CMK (cell line): ENCODE measurements around the gene FZD4.
A peak's percentile ranks its signal among the peaks of the same experiment; 100 is the strongest.
"Not testable (repeated sequence)": the region's sequence is repeated elsewhere in the genome, so short reads cannot be mapped to it uniquely, and the experiment has no call there.

Source experiments
- DNase-seq: peaks from one replicate; pipeline ENCODE4 v3.0.0-alpha.2; 2010; ENCODE audit warnings: low read depth

Gene FZD4

DNA sequence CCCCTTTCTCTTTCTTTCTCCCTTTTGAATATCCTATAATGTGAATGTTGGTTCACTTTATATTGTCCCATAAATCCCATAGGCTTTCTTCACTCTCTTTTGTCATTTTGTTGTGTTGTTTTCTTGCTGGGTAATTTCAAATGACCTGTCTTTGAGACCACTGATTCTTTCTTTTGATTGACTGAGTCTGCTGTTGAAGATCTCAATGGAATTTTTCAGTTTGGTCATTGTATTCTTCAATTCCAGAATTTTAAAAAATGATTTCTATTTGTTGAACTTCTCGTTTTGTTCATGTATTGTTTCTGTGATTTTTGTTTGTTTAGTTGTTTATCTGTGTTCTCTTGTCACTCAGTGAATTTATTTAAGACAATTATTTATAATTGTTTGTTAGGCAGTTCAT, 17.5 kb upstream of the FZD4 start:
- no peak for DNase-seq

DNA sequence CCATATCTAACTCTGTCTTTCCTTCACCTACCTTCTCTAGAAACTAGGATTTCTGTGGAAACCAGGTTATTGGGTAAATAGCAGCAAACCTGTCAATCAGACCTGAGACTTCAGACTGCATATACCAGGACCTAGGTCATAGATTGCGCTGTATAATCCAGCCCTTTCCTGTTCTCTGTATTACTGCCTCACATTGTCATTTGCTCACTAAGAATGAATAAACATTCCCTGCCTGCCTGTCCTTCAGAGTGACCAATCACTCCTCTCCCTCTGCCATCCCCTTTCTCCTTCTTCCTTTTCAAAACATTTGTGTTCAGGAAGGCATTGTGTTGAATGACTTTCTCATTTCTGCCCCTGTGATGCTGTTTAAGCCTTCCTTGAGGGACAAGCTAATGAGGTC, 14.1 kb upstream of the FZD4 start:
- no peak for DNase-seq

DNA sequence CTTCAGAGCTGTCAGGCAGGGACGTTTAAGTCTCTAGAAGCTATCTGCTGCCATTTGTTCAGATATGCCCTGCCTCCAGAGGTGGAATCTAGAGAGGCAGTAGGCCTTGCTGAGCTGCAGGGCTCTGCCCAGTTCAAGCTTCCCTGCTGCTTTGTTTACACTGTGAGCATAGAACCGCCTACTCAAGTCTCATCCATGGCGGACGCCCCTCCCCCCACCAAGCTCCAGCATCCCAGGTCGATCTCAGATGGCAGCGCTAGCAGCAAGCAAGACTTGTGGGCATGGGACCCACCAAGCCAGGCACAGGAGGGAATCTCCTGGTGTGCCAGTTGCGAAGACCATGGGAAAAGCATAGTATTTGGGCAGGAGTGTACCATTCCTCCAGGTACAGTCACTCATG, 12.4 kb upstream of the FZD4 start:
- not testable (repeated sequence) for DNase-seq

DNA sequence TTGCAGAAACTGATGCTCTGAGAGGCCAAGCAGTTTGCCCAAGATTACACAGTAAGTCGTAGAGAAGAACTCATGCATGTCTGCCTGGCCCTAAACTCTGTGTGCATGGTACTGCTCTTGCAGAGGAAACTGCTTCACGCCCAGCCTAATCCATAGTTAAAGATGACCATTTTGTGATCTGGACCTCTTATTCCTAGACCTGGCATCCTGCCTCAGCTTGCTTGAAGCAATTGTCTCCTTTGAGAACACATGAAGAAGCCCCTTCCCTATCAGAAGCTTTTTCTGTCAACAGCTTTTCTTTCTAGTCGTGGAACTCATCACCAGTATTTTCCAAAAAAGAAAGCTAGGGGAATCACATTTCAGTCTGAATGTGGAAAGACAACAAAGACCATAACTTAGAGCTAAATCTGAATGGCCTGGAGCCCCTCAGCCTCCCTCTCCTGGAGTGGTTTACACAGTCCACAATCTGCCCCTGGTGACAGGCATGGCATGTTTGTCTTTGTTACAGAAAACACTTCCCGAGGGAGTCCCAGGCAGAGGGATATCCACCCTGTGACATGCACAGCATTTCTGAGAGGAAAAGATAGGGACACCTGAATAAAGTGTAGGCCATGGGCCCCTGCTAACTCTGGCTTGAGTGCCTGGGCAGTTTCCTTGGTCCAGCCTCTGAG, 2.9 kb upstream of the FZD4 start:
- DNase-seq: no peak

DNA sequence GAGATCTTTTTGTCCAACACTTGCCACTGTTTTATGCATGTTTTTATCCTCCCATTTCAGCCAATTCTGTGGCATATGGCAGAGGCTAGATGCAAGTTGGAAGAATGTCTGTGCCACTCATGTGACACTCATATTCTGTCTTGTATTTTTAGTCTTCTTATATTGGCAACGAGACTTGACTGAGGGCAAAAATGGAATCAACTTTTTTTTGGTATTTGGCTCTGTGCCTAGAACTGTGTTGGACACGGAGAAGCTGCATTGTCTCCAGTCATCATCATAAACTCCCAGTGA, 1.7 kb upstream of the FZD4 start:
- no peak for DNase-seq

DNA sequence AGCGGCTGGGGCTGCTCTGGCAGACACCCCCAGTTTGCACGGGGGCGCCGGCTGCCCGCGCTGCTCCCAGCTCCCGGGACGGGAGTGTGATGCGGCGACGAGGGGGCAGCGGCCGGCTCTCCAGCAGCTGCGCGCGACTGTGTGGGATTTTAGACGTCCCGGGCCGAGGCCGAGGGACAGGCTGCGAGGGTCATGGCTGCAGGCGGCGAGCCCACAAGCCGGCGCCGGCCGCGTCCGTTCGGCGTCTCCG, 159 bp downstream of the FZD4 start:
- no peak for DNase-seq

DNA sequence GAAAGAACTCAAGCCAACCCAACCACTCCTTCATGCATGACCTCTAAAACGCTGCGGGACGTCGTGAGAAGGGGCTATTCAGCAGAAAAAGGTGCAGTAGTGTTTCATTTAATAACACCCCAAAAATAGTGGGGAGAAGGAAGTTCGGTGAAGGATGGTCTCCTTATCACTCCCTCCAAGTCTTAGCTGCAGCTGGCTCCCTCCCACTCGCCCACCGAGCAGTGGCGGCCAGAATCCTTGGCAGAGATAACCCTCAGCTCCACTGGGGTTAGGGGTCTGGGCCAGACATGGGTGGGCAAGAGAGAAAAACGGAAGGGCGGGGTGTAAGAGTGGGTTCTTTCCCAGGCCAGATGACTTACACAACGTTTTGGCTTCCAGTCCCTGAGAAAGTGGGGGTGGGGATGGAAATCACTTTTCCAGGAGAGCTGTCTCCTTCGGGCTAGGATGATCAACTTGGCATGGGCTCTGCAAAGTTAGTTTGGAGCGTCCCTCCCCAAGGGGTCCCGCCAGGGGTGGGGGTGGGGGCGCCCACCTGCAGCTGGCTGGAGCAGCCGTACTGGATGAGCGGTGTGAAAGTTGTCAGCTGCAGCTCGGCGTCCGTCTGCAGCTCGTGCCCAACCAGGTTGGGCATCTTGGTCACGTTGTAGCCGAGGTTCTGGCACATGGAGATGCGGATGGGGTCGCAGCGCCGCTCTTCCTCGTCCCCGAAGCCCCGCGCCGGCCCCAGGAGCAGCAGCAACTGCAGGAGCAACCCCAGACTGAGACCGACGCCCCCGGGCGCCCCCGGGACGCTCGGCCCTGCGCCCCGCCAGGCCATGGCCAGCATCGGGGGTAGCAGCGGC, 705 bp downstream of the FZD4 start:
- no peak for DNase-seq

DNA sequence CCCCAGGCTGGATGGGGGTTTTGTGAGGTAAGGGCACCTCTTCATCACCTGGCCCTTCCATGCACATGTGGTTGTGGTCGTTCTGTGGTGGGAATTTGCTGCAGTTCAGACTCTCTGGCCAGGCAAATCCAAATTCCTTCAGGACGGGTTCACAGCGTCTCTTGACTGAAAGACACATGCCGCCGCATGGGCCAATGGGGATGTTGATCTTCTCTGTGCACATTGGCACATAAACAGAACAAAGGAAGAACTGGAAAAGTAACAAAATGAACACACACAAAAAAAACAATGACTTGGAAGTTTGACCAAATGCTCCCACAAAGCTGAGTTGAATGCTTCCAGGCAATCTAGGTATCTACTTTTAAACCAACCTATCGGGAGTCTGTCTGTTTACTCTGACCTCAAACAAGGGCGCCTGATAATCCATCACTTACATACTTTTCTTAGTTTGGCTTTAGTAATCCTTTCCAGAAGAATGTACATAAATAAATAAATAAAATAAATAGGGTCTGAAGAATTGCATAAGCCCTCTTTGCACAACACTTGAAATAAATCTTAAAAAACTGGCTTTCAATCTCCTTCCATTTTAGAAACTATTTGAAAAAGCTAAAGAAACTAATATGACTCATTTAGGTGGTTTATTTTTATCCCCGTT, 2.8 kb downstream of the FZD4 start:
- no peak for DNase-seq

DNA sequence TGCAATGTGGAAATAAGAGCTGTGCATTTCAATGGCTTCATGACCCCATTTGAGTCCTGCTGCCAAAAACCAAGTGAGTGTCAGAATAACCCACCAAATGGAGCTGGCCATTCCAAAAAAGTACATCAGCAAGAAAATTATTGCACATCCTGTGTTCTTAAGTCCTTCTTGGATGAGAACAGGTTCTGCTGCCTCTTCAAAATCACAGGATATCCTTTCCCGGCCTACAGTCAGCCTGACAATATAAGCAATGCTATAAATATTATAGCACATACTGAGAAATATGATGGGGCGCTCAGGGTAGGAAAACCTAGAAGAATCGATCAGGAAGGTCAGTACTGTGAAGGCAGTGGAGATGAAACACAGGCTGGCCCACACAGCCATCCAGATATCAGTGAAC, 3.5 kb downstream of the FZD4 start:
- DNase-seq: no peak

DNA sequence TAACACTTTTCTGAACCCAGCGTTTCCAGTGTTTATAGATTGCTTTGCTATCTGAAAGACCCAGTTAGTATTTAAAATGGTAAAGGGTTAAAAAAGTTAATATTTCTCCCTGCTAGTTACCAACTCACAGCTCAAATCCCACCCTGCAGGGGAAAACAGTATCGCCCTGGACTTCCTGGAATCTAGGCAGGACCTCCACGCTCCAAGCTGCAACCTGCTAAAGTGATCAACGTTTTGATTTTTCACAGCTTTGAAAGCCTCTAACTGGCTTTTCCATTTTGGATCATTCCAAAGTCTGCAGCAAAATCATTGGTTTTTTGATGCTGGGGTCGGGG, 4.6 kb downstream of the FZD4 start:
- DNase-seq: no peak

DNA sequence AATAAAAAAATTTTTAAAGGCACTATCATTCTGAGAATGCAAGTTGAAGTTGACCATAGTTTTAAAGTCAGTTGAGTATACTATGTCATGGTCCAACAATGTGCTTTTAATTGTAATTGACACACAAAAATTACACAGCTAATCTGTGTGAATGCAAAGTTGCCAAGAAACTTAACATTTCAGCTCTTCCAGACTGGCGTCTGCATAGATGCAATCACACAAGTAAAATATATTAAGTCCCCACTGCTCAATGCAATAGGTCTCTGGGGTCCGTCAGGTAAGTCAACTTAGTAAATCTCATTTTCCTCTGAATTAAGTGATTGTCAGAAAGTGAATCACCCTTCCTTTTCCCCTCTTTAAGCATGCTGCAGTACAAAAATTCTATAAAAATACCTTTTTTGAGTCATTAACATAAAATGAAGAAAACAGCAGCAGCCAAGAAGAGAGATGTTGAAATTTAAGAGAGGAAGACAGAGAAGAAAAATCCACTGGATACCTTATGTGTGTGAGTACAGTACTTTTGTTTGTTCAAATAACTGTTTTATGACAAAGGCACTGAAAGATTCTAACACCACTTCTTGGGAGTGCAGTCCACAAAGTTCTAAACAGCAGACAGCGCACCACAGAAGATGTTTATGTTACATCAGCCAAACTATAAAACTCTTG, 5.1 kb downstream of the FZD4 start:
- DNase-seq: no peak

DNA sequence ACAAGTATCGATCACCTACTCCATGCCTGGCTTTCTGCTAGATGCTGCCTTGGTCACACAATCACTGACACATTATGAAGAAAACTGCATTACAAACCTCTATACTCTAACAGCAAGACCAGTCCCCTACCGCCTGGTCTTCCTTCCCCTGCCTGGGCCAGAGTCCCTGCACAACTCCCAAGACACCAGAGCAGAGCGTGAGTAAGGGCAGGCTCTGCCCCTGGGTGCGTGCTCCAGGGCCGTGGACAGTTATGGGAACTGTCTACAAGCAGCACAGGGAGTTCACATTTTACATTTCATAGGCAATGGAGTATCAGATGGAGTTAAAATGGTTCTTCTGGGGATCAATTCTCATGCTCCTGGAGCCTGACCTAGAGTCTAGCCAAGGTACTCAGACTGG, 6.5 kb downstream of the FZD4 start:
- DNase-seq: no peak

DNA sequence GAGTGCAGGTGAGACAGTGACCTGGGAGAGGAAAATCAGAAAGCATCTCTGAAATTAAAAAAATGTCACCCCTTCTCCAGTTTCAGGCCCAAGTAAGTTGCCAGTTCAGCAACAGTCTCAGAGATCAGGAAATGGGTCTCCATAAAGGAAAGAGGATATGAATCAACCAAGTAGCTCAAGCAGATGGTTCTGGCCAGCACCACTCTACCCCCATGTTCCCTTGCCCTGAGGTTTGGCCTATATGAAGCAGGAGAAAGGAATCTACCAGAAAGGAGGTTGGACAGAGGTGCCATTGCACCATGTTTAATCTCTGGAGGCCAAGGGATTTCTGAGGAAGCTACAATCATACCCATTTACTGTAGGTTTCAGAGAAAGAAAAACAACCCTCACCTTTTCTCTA, 7.7 kb downstream of the FZD4 start:
- no peak for DNase-seq

DNA sequence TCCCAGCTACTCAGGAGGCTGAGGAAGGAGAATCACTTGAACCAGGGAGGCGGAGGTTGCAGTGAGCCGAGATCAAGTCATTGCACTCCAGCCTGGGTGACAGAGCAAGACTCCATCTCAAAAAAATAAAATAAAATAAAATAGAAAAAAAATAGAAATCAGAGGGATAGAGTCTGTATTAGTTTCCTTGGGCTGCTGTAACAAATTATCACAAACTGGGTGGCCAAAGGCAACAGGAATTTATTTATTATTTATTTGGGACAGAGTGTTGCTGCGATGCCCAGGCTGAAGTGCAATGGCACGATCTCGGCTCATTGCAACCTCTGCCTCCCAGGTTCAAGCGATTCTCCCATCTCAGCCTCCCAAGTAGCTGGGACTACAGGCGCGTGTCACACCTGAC, 11.7 kb downstream of the FZD4 start:
- not testable (repeated sequence) for DNase-seq

DNA sequence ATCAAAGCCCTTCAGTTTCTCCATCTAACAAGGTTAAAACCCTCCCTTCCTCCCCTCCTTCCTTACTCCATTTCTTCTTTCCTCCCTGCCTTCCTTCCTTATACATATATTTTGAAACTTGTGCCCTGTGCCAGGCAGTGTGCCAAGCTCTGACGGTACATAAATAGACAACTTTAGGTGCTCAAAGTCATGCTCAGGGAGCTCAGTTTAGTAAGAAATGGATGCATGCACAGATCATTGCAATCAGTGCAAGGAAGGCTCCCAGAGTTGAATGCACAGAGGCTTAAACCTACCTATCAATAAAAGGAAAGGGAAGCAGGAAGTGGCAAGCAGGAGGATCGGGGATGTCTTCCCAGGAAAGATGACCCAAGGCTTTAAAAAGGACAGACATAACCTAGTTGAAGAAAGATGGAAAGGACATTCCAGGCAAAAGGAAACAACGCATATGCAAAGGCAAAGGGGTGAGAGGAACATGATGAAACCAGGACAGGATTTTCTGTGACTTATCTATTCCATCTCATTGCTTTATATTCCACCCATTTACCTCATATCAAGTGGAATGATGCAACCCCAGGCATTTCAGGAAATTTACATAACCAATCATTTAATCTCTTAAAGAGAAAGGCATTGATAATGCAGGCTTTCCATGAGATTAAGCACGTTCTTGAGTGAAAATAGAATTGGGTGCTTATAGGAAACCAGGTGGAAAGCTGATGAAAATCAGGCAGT, 13.2 kb downstream of the FZD4 start:
- DNase-seq: no peak

DNA sequence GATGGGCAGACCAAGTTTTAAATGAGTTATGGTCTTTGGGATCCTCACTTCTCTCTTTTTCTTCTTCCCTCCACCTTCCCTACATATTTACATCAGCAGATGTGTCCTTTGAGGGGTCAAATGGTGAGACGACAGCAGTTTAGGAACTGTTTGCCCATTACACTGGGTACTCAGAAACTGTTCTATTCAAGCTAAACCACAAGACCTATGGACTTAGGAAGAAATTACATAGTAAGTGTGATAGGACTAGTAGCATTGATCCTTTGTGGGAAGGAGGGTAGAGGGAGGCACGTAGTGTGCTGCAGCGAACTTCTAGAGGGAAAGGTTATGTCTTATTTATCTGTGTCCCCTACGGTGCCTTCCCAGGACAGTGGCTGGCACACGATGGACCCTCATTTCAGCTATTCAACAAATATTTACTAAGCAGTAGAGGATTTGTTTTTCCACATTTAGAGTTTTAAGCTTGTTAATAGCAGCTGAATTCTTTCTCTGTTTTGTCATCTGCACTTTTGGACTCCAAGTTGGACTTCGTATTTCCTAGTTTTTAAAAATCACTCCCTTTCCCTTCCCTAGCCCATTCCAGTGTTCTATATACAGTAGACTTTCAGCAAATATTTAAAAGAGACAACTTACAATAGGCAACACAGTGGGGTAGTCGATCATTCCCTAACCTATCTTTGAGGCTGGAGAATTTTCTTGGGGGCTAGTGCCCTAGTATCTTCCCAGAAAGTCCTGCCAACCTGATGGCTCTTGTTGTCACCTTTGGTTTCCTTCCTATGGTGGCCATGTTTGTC, 13.9 kb downstream of the FZD4 start:
- no peak for DNase-seq

DNA sequence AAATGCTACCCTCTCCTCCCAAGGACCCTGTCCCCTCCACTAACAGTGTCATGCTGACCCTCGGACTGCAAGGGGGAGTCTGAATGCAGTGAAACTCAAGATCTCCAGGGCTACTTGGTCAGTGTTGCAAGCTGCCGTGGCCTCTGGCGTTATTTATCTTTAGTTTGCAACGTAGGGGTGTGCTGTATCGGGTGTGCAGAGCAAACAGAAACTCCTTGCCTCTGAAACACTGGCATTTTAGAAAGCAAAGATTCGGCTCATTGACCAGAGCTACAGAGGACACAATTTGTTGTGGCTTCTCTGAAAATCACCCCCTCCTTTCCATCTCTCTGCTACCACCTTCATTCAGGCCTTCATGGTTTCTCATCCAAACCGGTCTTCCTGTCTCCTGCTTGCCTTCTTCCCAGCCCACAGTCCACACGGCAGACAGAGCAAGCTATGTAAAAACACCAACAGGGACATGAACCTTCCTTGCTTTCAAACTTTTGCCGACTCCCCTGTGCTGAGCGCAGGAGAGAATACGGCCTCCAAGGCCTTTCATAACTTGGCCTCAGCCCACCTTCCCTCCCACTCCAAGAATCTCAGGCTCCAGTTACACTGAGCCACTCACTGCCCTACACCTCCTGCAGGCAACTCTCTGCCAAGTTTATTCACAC, 14.9 kb downstream of the FZD4 start:
- no peak for DNase-seq

DNA sequence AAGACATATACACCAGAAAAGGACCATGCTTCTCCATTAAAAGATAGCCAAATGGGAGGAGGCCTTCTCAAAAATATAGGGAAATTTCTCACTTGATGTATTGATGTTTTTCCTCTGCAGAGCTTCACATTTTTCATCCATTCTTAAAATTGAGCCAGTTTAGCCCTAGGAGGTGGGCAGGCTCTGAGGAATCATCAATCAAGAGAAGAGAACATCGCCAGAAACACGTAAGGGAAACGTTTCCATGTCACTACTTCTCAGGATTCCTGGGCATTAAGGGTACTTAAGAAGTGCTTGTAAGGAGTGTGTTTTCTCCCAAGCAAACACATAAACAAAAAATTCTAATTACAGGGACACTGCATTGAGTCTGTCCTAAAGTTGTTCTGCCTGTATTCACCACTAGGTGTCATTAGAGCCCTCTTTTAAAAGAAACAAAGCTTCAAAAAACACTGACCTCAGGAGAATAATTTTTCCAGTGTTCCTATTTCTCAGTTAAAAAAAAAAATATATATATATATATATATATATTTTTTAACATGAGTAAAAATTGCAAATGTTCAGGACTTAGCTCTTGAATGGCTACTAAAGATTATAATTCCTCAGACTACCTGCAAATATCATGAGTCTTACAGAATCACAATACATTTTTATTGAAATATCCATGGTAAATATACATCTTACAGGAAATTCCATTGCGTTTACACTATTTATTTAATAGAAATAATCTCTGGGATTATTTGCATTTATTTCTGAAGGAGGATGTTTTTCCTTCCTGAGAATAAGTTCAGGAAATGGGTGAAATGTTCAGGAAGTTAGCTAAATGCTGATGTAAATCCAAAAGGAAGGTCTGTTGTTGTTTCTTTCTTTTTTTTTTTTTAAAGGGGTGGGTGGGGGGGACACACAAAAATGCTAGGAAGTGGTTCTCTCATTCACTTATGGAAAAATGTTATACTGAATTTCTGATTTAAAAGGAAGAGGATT, 16.0 kb downstream of the FZD4 start:
- DNase-seq: peak; percentile 59

DNA sequence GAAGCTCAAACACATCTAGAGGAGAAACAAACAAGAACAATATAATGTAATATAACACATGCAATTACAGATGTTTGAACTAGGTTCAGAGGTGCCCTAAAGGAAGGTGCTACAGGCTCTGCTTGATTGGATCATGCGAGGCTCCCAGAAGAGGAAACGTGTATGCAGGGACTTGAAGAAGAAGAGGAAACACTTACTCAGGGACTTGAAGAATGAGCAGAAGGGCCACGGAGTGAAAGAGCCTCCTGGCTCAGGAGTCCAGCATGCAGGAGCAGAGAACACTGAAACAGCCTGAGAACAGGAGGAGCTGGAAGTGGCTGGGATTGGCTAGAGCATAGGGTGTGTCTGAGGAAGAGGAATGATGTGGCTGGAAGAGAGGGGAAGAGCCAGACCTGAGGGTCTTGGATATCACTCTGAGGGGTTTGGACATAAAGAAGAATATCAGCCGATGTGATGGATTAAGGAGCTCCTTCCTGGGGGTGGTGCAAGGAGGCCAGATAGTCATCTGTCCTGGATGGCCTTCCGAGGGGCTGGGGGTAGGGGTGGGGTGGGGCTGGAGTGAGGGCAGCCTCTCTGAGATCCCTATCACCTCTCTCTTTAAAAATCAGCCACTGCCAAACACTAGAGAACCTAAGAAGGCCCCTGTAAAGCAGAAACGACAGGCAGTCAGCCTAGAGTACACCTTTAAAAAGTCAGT, 16.8 kb downstream of the FZD4 start:
- DNase-seq: no peak
